Measurements from ENCODE around the gene MFAP1. TPM values are rescaled to one million over a fixed set of nuclear protein-coding genes. Genes with fewer than 3 reads are reported as not detected.

Gene MFAP1
- total RNA-seq, 4 donors from 2014 or later, result 20.4 to 24.5 (median 22.7) TPM

DNA sequence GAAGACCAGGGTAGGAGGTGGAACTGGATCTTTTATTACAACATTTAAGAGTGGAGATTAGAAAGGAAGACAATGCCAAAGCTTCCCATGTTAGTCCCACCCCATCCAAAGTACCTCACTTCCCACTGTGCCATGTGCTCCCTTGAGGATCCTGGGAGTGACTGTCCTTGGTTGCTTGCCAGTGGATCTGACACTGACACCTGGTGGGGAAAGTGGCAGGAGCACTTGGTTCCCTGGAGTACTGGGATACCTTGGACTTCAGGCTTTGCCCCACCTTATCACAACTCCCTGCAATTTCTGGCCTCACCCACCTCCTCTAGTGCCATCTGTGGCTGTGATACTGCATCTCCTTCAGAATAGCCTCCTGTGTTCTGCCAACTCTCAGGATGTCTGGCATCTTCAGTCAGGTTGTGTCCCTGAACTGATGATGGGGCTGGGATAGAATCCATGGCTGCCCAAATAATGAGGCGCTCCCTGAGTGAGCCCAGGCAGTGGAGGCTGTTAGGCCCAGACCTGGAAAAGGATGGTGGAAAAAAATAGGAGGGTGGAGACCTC is 49.0 kb downstream of the MFAP1 start:
- H3K9me3 ChIP-seq, result no peaks in the 10 kb centered on the region
- no peaks in the 10 kb centered on the region for H3K27me3 ChIP-seq
- H3K36me3 ChIP-seq, result peaks cover 28 to 35% of the 10 kb centered on the region in 2 donors
- WGBS, 2 donors, result 78 to 92% methylated on average over 1 of the region's 1 CpG
- TF ChIP-seq, protein P1, sequence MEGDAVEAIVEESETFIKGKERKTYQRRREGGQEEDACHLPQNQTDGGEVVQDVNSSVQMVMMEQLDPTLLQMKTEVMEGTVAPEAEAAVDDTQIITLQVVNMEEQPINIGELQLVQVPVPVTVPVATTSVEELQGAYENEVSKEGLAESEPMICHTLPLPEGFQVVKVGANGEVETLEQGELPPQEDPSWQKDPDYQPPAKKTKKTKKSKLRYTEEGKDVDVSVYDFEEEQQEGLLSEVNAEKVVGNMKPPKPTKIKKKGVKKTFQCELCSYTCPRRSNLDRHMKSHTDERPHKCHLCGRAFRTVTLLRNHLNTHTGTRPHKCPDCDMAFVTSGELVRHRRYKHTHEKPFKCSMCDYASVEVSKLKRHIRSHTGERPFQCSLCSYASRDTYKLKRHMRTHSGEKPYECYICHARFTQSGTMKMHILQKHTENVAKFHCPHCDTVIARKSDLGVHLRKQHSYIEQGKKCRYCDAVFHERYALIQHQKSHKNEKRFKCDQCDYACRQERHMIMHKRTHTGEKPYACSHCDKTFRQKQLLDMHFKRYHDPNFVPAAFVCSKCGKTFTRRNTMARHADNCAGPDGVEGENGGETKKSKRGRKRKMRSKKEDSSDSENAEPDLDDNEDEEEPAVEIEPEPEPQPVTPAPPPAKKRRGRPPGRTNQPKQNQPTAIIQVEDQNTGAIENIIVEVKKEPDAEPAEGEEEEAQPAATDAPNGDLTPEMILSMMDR (IDR thresholded peaks at IDR 0.05), result peak in 4 of 6 experiments; percentile 25 to 51 (median 42)
- no peak for TF ChIP-seq POLR2A (IDR thresholded peaks at IDR 0.05)
- intact Hi-C loops (cut with DNase I), result no loop called here
- peak; percentile 69 to 80 for DNase-seq
- peak overlapping the region in 2 of 3 donors; percentile 86 to 95 for H3K27ac ChIP-seq
- H3K4me3 ChIP-seq (replicated peaks in 1 of 3), result no peak overlapping the region
- peaks cover 15 to 17% of the 10 kb centered on the region in 2 donors for H3K4me1 ChIP-seq

DNA sequence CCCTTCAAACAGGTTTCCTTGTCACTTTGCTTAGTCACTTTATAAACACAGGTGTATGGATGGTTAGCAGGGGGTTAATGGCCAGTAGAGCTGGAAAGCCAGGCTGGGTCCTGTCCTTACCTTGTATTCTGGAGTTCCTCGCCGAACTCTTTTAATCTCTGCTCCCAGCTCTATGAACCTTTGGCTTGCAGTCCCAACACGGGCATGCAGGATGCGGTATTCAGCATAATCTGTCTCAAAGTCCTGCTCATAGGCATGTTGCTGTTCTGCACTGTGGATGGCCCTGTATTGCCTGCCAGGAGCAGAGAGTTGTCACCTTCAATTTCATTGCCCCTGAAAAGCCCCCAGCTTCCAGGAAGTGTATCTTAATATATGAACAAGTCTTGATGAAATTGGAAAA is 50.4 kb downstream of the MFAP1 start:
- peaks cover 15 to 17% of the 10 kb centered on the region in 2 donors for H3K4me1 ChIP-seq
- DNase-seq, result no peak
- intact Hi-C loops (cut with DNase I), result no loop called here
- H3K36me3 ChIP-seq, result peaks cover 39 to 49% of the 10 kb centered on the region in 2 donors
- no peaks in the 10 kb centered on the region for H3K27me3 ChIP-seq
- no peaks in the 10 kb centered on the region for H3K9me3 ChIP-seq
- no peak overlapping the region for H3K4me3 ChIP-seq (replicated peaks in 1 of 3)
- no peak overlapping the region for H3K27ac ChIP-seq
- WGBS, 2 donors, result 82 to 85% methylated on average over 4 of the region's 4 CpGs
- TF ChIP-seq, protein P1 (IDR thresholded peaks at IDR 0.05), result no peak
- no peak for TF ChIP-seq POLR2A (IDR thresholded peaks at IDR 0.05)

DNA sequence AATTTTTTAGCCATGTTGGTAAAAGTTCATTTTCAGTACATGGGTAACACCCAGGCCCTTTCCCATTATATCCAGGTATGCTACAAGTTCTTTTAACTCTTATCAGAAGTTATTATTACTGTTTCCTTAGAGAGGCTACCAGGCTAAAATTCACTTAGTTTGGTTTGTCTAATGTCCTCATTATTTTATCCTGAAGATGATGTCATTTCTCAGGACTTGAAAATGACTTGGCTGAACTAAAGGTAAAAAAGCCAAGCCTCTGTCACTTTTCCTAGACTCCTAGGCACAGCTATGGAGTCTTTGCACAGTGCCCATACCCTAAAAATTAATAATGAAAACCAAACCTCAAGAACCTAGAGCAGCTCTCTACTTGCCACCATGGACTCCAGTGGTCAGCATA is 51.9 kb downstream of the MFAP1 start:
- intact Hi-C loops (cut with DNase I), result no loop called here
- no peaks in the 10 kb centered on the region for H3K27me3 ChIP-seq
- no peaks in the 10 kb centered on the region for H3K9me3 ChIP-seq
- no peak for DNase-seq
- no peak for TF ChIP-seq POLR2A (IDR thresholded peaks at IDR 0.05)
- TF ChIP-seq, protein P1 (IDR thresholded peaks at IDR 0.05), result no peak
- peaks cover 54 to 64% of the 10 kb centered on the region in 2 donors for H3K36me3 ChIP-seq
- no peak overlapping the region for H3K4me3 ChIP-seq (replicated peaks in 1 of 3)
- peaks cover 12% of the 10 kb centered on the region in 2 donors for H3K4me1 ChIP-seq
- H3K27ac ChIP-seq, result no peak overlapping the region

DNA sequence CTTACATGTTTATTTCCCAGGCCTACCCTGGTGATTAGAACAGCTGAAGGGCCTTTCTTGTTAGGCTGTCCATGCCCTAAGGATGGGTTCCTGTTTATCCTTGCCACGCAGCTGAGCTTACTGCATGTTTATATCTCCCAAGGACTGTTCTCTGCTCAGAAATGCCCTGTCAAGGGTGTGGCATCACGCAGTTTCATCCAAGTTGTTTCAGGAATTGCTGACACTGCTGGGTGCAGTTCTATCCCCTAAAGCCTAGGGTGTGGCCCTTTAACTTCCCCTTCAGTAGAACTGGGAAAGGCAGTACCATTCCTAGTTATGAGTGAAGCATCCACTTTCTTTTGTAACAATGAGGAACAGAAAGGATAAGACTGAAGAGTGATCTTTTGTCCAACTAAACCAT is 52.7 kb downstream of the MFAP1 start:
- 80% methylated on average over 2 of the region's 2 CpGs for WGBS, 2 donors
- no peak overlapping the region for H3K4me3 ChIP-seq (replicated peaks in 1 of 3)
- TF ChIP-seq, protein P1 (IDR thresholded peaks at IDR 0.05), result no peak
- no peak for TF ChIP-seq POLR2A (IDR thresholded peaks at IDR 0.05)
- no peaks in the 10 kb centered on the region for H3K27me3 ChIP-seq
- H3K36me3 ChIP-seq, result peaks cover 62 to 72% of the 10 kb centered on the region in 2 donors
- H3K27ac ChIP-seq, result no peak overlapping the region
- no peak for DNase-seq
- intact Hi-C loops (cut with DNase I), result no loop called here
- H3K4me1 ChIP-seq, result peaks cover 10% of the 10 kb centered on the region in 2 donors
- no peaks in the 10 kb centered on the region for H3K9me3 ChIP-seq

DNA sequence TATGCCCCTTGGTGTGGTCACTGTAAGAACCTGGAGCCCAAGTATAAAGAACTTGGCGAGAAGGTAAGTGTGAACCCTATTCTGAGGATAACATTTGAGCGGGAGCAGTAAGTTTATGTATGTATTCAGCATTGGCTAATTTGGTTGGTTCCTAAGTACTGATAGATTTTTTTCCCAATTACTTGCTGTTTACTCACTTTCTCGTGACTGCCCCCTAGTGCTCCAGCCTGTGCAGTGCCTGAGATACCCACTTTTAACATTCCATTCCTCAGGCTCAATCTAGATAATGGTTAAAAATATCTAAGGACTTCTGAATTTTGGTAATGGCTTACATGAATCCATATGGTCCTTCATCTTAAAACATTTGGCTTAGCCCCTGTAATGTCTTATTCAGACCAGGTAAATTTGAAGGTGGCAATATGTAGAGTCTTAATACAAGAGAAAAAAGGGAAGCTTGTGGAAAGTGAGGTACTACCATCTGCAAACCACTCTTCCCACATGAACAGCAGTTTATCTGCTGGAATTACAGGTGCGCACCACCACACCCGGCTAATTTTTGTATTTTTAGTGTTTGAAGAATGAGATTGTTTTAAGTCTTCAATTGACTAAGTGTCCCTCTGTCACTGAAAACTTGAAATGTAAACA is 54.8 kb downstream of the MFAP1 start:
- 71 to 72% methylated on average over 5 of the region's 5 CpGs for WGBS, 2 donors

More for the DNA sequence above, 54.8 kb downstream of the MFAP1 start:
- peak; percentile 48 to 53 for DNase-seq
- H3K36me3 ChIP-seq, result peaks cover 72 to 93% of the 10 kb centered on the region in 2 donors
- no peaks in the 10 kb centered on the region for H3K27me3 ChIP-seq
- no peaks in the 10 kb centered on the region for H3K9me3 ChIP-seq
- H3K4me1 ChIP-seq, result no peaks in the 10 kb centered on the region
- TF ChIP-seq, protein P1 (IDR thresholded peaks at IDR 0.05), result peak; percentile 44 to 71 (median 53)
- no peak for TF ChIP-seq POLR2A (IDR thresholded peaks at IDR 0.05)
- no peak overlapping the region for H3K27ac ChIP-seq
- intact Hi-C loops (cut with DNase I), result no loop called here
- H3K4me3 ChIP-seq (replicated peaks in 1 of 3), result no peak overlapping the region

Measured in thyroid gland (tissue), 4 donors.